Gastroesophageal sphincter (tissue), 4 donors: ENCODE measurements around the gene SLC29A4. TPM values are rescaled to one million over a fixed set of nuclear protein-coding genes. Genes with fewer than 3 reads are reported as not detected.
"Not testable (repeated sequence)": the region's sequence is repeated elsewhere in the genome, so short reads cannot be mapped to it uniquely, and the experiment has no call there.

ENCODE experiments used
- ATAC-seq: fragments of 150-250 bp; one replicate; pipeline ENCODE4 v1.9.1; 2016; ENCODE audit warnings: mild to moderate bottlenecking, moderate library complexity
- H3K27ac ChIP-seq, 4 donors: fragments of 200-600 bp; sonication (generic) in 3 of 4; 1 replicate in 3 of 4; 2 replicates in 1 of 4; pipeline ENCODE4 v1.5.1; 2016 to 2019
- H3K27me3 ChIP-seq: fragments of 200-600 bp; sonication (generic); one replicate; pipeline ENCODE4 v1.5.1; 2019
- H3K36me3 ChIP-seq, 2 donors: fragments of 200-600 bp; sonication (generic); one replicate each; pipeline ENCODE4 v1.5.1; 2019; ENCODE audit warnings: control low read depth in 1 of 2
- H3K4me1 ChIP-seq, 3 donors: fragments of 200-600 bp; sonication (generic); 1 replicate in 2 of 3; 2 replicates in 1 of 3; pipeline ENCODE4 v1.5.1; 2016 to 2019; ENCODE audit warnings: control low read depth in 2 of 3
- H3K4me3 ChIP-seq, 2 donors: fragments of 200-600 bp; sonication (generic); one replicate each; pipeline ENCODE4 v1.5.1; 2019; ENCODE audit warnings: mild to moderate bottlenecking in 1 of 2, moderate library complexity in 1 of 2
- H3K9me3 ChIP-seq, 3 donors: fragments of 200-600 bp; sonication (generic); one replicate each; pipeline ENCODE4 v1.5.1; 2017 to 2019; ENCODE audit warnings: control low read depth in 2 of 3
- EP300 ChIP-seq: sonication (generic); formaldehyde crosslinking; IDR thresholded peaks from one replicate; pipeline ENCODE4 v1.6.1; 2017; ENCODE audit warnings: antibody characterized with exemption, mild to moderate bottlenecking
- POLR2A ChIP-seq, 2 donors: fragments of 450-650 bp; IDR thresholded peaks; one replicate each; pipeline ENCODE4 v1.6.1; 2017; ENCODE audit warnings: antibody characterized with exemption in 2 of 2, mild to moderate bottlenecking in 2 of 2, moderate library complexity in 1 of 2
- POLR2AphosphoS5 ChIP-seq: sonication (generic); formaldehyde crosslinking; IDR thresholded peaks from one replicate; pipeline ENCODE4 v1.6.1; 2017; ENCODE audit warnings: antibody characterized with exemption
- WGBS, 2 donors: methylation state at CpG; one replicate each; pipeline ENCODE4 v1.1.5; 2018; ENCODE audit warnings: low coverage in 1 of 2; 5-methylcytosine and 5-hydroxymethylcytosine counted together
- total RNA-seq, 4 donors: library from RNA; depleted of rRNA; stranded (reverse); fragments of >200 nt; gene quantifications; one replicate each; pipeline ENCODE4 v1.1.0, GENCODE V29; 2016
- TF ChIP-seq, protein P1 (sequence below), 4 experiments: fragments of 200-600 bp in 2 of 4; fragments of 450-650 bp in 2 of 4; sonication (generic) in 1 of 4; IDR thresholded peaks; one replicate each; pipeline ENCODE4 v1.5.1; 2017 to 2019; ENCODE audit warnings: antibody characterized with exemption in 4 of 4, mild to moderate bottlenecking in 2 of 4, moderate library complexity in 2 of 4

The SLC29A4 gene
- total RNA-seq, 4 donors from 2014 or later = 1.1 to 4.7 (median 2.4) TPM

DNA sequence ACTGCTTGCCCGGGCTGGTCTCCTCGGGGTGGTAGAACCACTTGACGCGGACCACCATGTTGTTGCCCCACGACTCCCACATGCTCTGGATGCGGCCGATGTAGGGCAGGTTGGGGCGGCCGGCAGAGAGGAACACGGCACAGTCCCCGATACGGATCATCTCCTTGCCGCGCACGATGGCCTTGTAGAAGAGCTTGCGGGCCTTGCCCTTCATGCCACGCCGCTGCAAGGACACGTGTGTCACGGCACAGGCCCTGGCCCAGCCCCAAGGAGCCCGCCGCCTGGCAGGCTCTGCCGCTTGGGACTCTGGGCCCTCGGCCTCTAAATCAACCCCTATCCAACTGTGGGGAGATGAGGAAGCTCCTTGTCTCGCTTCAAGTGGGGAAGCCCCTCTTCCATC is 26.4 kb downstream of the SLC29A4 start:
- H3K27me3 ChIP-seq = no peaks in the 10 kb centered on the region
- TF ChIP-seq POLR2AphosphoS5 (no peak), EP300 (no peak), POLR2A (IDR thresholded peaks at IDR 0.05) (no peak)
- TF ChIP-seq, protein P1, sequence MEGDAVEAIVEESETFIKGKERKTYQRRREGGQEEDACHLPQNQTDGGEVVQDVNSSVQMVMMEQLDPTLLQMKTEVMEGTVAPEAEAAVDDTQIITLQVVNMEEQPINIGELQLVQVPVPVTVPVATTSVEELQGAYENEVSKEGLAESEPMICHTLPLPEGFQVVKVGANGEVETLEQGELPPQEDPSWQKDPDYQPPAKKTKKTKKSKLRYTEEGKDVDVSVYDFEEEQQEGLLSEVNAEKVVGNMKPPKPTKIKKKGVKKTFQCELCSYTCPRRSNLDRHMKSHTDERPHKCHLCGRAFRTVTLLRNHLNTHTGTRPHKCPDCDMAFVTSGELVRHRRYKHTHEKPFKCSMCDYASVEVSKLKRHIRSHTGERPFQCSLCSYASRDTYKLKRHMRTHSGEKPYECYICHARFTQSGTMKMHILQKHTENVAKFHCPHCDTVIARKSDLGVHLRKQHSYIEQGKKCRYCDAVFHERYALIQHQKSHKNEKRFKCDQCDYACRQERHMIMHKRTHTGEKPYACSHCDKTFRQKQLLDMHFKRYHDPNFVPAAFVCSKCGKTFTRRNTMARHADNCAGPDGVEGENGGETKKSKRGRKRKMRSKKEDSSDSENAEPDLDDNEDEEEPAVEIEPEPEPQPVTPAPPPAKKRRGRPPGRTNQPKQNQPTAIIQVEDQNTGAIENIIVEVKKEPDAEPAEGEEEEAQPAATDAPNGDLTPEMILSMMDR (IDR thresholded peaks at IDR 0.05) = no peak
- H3K27ac ChIP-seq = no peak overlapping the region
- H3K36me3 ChIP-seq = peaks cover 0 to 81% of the 10 kb centered on the region in 2 donors
- peaks cover 0 to 10% (median 0%) of the 10 kb centered on the region in 3 donors for H3K4me1 ChIP-seq
- H3K4me3 ChIP-seq = no peak overlapping the region
- H3K9me3 ChIP-seq = no peaks in the 10 kb centered on the region
- ATAC-seq = no peak
- WGBS, 2 donors = 87% methylated on average over 9 of the region's 25 CpGs; no CpG with 5 or more reads in 1 of the 2 donors

DNA sequence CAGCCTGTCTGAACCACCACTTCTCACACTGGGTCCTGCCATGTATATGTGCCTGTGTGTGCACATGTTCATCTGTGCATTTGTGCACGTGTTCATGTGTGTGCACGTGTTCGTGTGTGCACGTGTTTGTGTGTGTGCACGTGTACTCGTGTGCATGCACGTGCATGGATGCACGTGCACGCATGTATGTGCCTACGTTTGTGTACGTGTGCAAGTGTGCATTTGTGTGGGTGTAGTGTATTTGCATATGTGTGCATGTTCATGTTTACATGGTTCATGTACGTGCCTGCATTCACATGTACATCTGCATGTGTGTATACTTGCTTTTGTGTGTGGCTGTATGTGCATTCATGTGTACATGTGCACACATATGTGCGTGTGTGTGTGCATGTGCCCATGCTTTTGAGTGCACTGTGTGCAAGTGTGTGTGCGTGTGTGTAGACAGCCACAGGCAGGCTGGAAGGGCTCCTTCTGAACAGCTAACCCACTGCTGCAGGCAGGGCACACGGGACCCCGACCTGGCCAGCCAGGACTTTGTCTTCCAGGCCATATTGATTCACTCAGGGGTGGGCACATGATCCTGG is 28.2 kb downstream of the SLC29A4 start:
- WGBS, 2 donors = 76 to 79% methylated on average over 4 to 6 of the region's 16 CpGs
- Histone ChIP-seq H3K27me3 (no peaks in the 10 kb centered on the region), H3K4me1 (peaks cover 0 to 10% (median 0%) of the 10 kb centered on the region in 3 donors), H3K9me3 (no peaks in the 10 kb centered on the region), H3K36me3 (peaks cover 0 to 98% of the 10 kb centered on the region in 2 donors), H3K4me3 (no peak overlapping the region), H3K27ac (no peak overlapping the region)
- no peak for TF ChIP-seq POLR2AphosphoS5
- no peak for TF ChIP-seq EP300
- no peak for TF ChIP-seq POLR2A (IDR thresholded peaks at IDR 0.05)
- TF ChIP-seq, protein P1 (IDR thresholded peaks at IDR 0.05) = no peak
- no peak for ATAC-seq

DNA sequence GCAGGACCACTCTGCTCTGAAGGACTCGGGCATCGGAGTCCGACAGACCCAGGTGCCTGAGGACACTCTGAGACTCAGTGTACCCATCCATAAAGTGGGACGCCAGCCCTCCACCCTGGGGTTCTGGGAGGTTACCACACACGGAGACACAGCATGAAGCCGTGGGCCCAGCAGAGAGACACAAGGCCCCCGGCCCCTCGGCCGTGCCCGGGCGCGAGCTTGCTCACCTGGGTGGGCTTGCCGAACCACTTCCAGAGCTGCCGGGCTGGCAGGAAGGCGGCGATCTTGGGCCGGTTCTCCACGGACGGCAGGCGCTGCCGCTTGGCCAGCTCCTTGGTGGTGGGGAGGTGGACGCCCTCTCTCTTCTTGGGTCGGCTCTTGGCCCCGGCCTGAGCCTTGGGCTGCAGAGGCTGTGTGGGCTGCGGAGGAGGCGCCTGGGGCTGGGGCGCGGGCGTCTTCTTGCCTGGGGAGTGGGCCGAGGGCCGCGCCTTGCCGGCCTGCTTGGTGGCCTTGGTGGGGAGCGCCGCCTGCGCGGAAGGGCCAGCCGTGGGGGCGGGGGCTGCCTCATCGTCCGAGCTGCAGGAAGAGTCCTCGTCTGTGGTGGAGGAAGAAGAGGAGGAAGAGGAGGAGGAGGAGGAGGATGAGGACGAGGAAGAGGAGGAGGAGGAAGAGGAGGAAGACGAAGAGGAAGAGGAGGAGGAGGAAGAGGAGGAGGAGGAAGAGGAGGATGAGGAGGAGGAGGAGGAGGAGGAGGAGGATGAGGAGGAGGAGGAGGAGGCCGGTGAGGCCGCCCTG is 29.7 kb downstream of the SLC29A4 start:
- peaks cover 0 to 10% (median 0%) of the 10 kb centered on the region in 3 donors for H3K4me1 ChIP-seq
- H3K9me3 ChIP-seq, H3K27me3 ChIP-seq, H3K4me3 ChIP-seq, ATAC-seq: not testable (repeated sequence)
- peaks cover 0 to 99% of the 10 kb centered on the region in 2 donors for H3K36me3 ChIP-seq
- 100% methylated on average over 1 of the region's 46 CpGs; no CpG with 5 or more reads in 1 of the 2 donors for WGBS, 2 donors
- peak overlapping the region in 2 of 4 donors; percentile 37 to 40 for H3K27ac ChIP-seq

DNA sequence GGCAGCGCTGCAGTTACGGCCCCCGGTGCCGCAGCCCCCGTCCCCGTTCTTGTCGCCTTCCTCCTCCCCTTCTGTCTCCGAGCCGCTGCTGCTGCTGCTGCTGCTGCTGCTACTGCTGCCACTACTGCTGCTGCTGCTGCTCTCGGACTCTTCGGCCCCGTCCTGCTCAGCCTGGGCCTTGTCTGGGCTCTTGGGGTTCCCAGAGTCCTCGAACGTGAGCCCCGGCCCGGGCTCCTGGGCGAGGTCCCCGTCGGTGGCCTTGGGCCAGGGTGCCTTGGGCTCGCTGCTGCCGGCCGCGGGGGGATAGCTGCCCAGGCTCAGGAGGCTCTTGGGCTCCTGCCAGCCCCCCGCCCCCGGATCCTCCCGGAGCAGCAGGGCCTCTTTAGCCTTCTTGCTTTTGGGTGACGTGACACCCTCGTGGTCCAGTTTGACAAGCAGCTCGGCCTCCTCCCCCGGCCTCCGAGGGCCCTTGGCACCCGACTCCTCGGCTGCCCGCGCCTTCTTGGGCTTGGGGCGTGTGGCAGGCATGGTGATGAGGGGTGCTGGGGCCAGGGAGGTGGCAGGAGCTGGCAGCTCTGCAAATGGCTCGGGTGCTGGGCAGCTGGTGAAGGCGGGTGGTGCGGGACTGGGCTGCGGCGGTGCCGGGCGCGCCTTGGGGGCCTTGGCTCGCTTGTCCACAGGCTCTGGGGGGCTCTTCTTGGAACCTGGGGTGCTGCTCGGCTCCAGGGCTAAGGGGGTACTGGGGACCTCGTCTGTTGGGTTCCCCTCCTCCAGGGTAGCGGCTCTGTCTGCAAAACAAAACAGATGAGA is 30.5 kb downstream of the SLC29A4 start:
- ATAC-seq = peak; percentile 29
- not testable (repeated sequence) for H3K27me3 ChIP-seq, H3K9me3 ChIP-seq, H3K4me3 ChIP-seq
- WGBS, 2 donors = 75% methylated on average over 10 of the region's 48 CpGs; no CpG with 5 or more reads in 1 of the 2 donors
- Histone ChIP-seq H3K4me1 (peaks cover 0 to 10% (median 0%) of the 10 kb centered on the region in 3 donors), H3K27ac (peak overlapping the region in 3 of 4 donors; percentile 31 to 40 (median 37)), H3K36me3 (peaks cover 0 to 99% of the 10 kb centered on the region in 2 donors)

DNA sequence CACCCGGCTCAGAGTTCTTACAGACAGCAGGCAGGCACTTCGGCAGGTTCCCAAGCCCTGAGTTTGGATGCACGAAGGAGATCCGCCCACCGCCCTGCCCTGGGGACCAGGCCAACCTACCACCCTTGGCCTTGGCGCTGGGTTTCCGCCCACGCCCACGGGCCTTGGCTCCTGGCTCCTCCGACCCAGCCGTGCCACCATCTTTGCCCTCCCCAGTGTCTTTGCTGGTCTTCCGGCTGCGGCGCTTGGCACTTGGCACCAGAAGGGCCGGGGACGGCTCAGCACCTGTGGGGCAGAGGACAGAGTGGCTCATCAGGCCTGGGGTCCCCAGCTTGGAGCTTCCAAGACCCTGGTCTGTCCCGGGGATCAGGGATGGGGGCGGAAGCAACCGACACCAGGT is 32.1 kb downstream of the SLC29A4 start:
- H3K36me3 ChIP-seq = peaks cover 0 to 99% of the 10 kb centered on the region in 2 donors
- WGBS, 2 donors = no CpG with 5 or more reads among the region's 19 CpGs
- no peak overlapping the region for H3K4me3 ChIP-seq
- ATAC-seq = no peak
- no peaks in the 10 kb centered on the region for H3K27me3 ChIP-seq
- TF ChIP-seq EP300 (no peak), POLR2AphosphoS5 (no peak), POLR2A (IDR thresholded peaks at IDR 0.05) (no peak)
- TF ChIP-seq, protein P1 (IDR thresholded peaks at IDR 0.05) = no peak
- H3K27ac ChIP-seq = peak overlapping the region in 1 of 4 donors; percentile 17
- peaks cover 0 to 13% (median 0%) of the 10 kb centered on the region in 3 donors for H3K9me3 ChIP-seq
- H3K4me1 ChIP-seq = peaks cover 0 to 10% (median 0%) of the 10 kb centered on the region in 3 donors
